GM19463 (cell line): ENCODE results near the gene RORB.

Experiments
- ATAC-seq: cut with Tn5 transposase; IDR thresholded peaks from one replicate; pipeline ENCODE4 v1.9.1; 2021; ENCODE audit warnings: mild to moderate bottlenecking, moderate library complexity; ENCODE audit not compliant: unreplicated experiment

The RORB gene

DNA sequence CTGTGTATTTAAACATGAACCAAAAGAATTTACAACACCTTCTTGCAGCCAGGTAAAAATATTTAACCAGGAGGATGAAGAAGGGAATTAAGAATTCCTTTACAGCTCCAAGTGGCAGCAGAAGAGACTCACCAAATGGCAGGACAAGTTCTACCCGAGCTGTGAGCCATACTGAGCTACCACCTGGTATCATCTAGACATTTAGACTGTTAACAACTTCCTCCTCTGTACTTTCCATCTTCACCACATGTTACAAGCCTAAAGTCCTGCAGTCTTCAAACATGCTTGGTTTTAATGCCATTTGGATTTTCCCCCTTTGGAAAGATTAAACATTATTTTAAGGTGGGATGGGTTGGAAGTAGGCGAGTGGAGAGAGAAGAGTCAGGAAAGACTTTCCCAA, 200.4 kb downstream of the RORB start:
- no peak for ATAC-seq

DNA sequence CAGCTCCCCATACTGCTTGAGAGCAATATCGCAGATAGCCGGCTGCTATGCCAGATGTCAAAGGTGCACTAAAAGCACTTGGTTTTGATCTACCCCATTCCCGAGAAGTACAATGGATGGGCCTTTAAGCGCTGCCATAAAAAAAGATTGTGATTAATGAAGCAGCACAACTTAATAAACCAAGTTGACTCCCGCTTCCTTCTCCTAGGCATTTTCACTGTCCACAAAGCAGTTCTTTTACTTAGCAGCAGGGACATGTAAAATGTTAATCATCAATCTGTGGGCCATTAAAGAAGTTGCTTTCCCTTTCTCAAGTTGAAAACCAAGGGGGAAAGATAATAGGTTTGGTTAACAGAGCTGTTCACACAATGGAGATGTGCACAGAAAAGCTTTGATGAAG, 214.2 kb downstream of the RORB start:
- no peak for ATAC-seq

DNA sequence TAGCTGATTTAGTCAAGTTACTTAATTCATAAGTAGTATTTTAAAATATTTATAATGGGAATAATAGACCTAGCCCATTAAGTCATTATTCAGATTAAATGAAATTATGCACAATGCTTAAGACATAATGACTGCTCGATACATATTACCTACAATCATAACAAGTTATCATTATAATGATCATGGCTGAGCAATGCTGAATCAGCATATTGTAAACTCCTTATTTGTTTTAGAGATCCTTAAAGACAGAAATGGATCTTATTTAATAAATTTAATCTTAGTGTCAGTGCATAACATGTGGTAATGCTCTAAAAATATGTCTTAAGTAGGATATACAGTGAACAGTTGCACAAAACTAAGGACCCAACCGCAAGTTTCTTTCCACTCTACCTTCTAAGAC, 221.6 kb downstream of the RORB start:
- no peak for ATAC-seq

DNA sequence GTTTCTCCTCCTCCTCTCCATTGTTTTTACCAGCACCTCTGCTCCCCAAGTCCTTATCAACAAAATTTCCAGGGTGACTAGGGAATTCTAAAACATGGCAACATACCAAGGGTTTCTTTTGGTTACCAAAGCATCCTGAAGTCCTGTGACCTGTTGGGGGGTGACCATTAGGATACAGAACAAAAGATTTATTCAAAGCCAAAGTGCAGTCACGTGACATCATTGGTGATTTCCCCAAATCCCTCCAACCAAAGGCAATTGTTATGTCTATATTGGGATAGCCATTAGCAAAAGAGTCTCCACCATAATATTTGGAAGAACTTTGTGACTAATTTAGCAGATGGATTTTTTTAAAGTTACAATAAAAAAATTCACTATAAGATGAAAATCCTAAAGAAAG, 222.2 kb downstream of the RORB start:
- no peak for ATAC-seq

DNA sequence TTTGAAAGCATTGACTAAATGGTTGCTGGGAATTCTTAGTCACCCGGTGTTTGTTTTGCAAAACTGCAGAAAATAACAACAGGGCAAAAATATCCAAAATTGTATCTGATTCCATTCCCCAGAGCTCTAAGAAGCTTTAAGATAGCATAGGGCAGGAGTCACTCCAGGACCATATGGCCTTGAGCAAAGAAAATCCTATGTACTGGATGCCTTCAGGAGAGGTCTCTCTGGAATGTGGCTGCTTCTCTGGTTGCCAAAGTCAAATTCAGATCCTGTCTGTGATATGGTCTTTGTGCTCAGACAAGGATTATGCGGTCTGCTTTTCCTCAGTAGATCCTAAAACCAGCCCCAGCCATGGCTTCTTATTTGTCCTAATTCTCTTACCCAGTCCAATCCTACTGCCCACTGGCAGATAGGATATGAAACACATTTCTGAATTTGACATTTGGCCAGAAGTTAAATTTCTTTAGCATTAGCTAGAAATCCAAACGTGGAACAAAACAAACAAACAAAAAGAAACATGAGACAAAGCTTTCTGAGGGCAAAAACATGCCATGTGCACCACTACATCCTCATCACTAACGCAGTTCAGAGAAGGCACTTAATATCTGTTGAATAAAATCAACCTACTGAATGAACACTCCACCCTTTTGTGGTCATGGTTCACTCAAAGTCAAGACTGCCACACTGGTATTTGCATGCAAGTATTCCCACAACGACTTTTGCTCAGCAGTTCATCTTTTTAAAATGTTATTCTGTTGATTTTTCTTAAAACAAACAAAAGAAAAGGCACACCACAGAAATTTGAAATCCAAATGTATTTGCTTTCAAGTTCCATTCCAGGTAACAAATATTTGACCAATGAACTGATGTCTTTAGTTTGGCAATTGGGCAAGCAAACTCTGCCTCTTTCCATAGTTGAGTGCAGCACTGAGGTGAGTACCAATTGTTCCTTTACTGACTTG, 224.8 kb downstream of the RORB start:
- no peak for ATAC-seq

DNA sequence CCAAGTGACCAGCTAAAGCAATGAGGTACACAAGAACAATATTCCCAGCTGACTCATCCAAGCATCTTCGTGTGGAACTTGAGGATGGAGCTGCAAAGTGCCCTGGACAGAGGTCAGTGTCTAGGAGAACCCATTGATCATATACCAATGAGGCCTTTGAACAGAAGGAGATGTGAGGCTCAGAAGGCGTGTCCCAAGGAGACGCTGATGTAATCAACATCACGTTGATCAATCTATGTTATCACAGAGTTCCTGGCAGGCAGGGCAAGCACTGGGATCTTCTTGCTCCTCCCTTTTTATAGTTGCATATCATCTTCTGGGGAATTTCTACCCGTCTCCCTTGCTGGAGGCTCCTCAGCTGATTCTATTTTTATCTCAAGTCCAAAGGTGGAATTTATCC, 227.2 kb downstream of the RORB start:
- no peak for ATAC-seq

DNA sequence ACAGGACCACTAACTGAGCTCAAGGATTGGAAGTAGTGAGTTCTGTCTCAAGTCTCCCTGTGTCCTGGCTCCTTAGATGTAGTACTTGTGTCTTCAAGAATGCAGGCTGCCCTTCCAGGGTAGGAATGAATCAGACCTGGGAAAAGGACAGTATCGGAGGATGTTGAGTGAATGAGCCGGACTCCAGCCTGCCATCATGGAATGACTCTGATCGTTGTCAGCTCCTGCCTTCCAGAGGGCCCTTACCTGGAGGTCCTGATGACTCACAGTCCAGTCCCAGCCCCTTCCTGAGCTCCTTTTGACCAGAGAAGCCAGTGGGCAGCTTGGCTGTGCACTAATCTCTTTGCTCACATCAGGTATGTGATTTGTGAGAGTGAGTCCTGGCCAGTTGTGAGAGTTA, 229.4 kb downstream of the RORB start:
- ATAC-seq: no peak

DNA sequence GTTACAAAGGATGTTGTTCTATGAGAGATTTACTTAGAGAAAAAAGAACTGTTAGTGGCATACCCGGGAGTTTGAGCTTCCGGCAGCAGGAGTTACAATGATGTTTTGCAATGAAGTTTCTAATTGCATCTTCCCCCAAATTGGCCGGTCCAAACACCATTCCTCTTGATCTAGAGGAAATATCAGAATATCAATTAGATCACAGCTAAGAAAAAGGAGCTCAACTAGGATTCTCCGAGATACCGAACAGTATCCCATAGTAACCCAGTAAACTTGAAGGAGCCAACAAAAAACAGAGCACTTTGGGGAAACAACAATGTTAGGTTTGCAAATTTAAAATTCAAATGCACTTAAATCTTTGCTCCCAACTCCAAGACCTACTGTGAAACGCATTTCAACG, 231.0 kb downstream of the RORB start:
- ATAC-seq: no peak

DNA sequence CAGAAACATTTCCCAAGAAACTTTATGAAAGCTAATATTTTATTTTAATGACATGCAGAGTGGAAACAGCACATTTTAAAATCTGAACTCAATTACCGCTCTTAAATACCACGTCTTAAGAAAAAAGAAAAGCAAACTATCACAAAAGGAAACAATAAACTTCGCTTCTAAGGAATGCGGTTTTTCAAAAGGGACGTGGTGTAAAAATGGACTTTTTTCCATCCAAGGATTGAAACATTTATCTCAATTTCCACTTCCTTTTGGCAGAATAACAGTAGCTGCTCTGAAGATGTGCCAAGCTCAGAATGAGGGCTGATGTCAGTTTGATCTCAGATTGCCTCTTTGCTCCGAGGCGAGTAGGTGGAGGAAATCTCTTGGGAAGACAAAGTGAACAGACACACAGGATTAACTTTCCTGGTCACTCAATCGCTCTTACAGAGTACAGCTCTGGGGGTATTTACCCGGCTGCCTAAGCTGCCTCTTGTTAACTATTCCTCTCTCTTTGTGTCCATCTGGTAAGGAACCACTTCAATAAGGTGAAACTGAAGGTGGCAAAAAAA, 232.1 kb downstream of the RORB start:
- no peak for ATAC-seq

DNA sequence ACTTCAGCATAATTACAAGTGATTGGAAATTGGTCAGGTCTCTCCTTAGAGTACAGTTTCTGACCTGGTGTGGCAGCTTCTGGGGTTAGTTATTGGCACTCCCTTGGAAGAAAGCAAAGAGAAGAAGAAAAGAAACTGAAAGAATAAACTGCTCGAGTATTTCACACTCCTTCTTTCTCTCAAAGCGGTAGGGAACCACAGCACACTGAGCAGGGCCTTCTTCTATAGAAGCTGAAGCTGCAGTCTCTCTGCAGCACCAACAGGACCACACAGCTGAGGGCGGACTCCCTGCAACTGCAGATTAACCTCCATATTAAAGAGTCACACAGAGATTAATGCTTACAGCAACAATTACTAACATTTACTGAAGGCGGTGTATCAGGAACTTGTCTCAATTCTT, 238.6 kb downstream of the RORB start:
- no peak for ATAC-seq

DNA sequence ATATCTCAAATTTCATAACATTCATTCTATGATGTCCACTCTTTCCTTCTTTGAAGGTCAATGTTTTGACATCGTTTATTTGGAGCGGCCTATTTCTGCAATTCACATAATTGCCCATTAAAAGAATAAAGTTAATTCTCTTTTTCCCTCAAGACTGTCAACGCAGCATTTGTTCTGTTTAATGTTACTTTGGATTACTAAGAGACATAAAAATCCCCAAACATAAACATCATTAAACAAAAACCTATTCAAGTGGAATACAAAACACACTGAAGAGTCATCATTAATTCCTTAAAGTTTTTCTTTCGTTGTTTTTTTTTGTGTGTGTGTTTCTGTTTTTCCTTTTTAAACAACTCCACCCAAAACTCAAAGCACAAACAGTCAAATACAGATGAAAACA, 239.5 kb downstream of the RORB start:
- no peak for ATAC-seq

DNA sequence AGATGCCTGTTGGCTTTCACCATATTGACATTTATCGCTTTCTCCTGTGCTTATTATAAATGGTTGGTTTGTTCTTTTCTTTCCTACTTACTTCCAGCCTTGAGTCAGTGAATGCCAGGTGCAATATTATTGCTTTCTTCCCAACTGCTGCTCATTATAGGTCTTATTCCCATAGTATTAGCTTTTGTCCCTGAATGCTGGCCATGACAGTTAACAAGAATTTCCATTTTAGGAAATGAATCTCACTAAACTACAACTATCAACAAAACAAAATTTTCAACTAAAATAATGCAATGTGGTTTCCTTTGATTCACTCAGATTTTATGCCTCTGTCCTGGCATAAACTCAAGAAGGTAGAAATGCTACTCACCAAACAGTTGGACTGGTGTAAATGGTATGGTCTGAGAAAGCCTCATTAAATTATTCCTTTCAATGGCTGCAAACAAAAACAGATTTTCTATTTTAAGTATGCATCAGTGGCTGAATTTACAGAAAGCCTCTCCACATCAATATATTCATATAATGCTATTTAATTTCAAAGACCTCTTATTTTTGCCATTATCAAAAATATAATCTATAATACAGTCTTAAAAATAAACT, 245.2 kb downstream of the RORB start:
- no peak for ATAC-seq
